ENCODE measurements around the gene MINDY3. TPM values are rescaled to one million over a fixed set of nuclear protein-coding genes. Genes with fewer than 3 reads are reported as not detected.
"Not testable (repeated sequence)": the region's sequence is repeated elsewhere in the genome, so short reads cannot be mapped to it uniquely, and the experiment has no call there.

The MINDY3 gene
- polyA plus RNA-seq, 1 donor: 28.9 TPM

DNA sequence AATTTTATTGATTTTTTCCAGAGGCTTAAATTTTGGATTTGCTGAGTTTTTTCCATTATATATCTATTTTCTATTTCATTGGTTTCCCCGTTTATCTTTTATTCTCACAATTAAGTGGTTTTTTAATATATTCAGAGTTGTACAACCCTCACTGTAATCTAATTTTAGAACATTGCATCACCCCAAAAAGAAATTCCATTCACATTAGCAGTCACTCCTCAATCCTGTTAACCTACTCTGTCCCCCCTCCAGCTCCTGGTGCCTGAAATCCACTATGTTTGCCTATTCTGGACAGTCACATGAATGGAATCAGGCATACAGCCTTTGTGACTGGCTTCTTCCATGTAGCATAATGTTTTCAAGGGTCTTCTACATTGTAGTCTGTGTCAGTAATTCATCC lies 84.8 kb downstream of the MINDY3 start:
- DNase-seq: no peak

DNA sequence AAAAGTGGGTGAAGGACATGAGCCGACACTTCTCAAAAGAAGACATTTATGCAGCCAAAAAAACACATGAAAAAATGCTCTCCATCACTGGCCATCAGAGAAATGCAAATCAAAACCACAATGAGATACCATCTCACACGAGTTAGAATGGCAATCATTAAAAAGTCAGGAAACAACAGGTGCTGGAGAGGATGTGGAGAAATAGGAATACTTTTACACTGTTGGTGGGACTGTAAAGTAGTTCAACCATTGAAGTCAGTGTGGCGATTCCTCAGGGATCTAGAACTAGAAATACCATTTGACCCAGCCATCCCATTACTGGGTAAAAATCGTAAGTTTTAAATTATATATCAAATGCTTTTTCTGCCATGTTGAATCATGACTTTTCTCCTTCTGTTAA lies 85.8 kb downstream of the MINDY3 start:
- not testable (repeated sequence) for DNase-seq

DNA sequence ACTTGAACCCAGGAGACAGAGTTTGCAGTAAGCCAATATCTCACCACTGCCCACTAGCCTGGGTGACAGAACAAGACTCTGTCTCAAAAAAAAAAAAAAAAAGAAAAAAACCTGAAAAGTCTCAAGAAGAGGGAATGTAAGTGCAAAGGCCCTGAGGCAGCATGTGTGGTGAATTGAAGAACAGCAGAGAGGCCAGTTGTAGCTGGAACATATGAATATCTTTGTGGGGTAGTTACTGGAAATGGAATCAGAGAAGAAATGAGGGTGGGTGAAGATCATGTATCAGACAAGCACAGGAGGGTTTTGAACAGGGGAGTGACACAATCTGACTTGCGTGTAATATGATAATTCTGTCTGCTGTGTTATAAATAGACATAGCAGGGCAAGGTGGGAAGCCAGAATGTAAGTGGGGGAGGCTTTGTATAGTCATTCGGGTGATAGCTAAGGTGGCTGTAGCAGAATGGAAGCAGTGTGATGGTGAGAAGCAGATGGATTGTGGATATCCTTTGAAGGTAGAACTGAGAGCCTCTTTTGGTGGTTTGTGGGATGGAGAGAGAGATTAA lies 95.3 kb downstream of the MINDY3 start:
- no peak for DNase-seq

DNA sequence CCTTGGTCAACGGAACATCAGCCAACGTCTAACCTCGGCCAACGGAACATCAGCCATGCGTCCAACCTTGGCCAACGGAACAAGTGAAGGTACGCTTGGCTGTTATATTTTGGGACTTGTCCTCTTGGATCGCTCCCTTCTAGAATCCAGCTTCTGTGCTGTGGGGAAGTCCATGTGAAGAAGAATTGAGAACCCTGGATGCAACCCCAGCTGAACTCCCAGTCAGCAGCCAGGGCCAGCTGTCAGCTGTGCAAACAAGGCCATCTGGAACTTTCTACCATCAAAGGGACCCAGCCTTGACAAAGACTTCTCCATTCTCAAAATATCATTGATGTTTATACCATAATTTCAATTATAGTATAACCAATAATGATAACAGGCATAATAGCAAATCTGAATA lies 97.3 kb downstream of the MINDY3 start:
- no peak for DNase-seq

DNA sequence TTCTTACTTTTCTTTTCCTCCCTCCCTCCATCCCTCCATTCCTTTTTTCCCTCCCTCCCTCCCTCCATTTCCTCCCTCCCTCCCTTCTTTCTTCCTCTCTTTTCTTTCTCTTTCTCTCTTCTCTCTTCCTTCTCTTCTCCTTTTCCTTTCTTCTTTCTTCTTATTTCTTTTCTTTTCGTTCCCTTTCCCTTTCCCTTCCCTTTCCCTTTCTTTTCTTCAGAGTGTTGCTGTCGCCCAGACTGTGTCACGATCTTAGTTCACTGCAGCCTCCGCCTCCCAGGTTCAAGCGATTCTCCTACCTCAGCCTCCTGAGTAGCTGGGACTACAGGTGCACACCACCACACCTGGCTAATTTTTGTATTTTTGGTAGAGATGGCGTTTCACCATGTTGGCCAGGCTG lies 98.1 kb downstream of the MINDY3 start:
- not testable (repeated sequence) for DNase-seq

DNA sequence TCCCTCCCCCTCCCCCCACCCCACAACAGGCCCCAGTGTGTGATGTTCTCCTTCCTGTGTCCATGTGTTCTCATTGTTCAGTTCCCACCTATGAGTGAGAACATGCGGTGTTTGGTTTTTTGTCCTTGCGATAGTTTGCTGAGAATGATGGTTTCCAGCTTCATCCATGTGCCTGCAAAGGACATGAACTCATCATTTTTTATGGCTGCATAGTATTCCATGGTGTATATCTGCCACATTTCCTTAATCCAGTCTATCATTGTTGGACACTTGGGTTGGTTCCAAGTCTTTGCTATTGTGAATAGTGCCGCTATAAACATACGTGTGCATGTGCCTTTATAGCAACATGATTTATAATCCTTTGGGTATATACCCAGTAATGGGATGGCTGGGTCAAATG lies 99.1 kb downstream of the MINDY3 start:
- not testable (repeated sequence) for DNase-seq

DNA sequence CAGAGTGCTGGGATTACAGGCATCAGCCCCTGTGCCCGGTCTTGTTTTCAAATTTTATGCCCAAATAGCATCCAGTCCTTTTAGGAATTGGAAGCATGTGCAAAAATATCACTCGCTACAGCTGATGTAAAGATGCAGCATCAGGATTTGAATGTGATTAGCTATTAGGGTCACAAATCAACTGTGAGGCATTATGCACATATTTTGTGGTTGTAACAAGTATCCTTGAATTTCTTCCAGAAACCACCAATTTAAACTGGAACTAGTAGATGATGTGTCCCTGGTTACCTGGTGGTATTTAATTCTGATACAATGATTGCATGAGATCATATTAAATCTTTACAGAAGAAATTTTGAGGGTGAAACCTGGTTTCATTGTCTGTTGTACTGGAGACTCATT lies 99.6 kb downstream of the MINDY3 start:
- no peak for DNase-seq

DNA sequence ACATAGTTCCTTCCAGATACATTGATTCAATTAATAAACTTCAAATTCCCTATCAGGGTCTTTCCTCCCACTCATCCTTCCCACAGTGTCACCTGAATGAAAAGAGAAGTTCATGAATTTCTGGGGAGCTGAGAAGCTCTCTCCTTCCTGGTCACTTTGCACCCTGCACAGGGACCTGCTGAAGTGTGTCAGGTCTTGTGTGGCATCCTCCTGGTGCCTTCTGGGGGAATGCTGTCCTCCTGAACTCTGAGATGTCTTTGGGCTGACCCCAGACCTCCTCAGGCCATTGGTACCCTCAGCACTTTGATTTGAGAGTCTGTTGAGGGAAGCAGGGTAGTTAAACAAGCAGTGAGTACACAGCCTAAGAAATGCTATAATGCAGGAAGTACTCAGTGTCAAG lies 101.0 kb downstream of the MINDY3 start:
- DNase-seq: no peak

DNA sequence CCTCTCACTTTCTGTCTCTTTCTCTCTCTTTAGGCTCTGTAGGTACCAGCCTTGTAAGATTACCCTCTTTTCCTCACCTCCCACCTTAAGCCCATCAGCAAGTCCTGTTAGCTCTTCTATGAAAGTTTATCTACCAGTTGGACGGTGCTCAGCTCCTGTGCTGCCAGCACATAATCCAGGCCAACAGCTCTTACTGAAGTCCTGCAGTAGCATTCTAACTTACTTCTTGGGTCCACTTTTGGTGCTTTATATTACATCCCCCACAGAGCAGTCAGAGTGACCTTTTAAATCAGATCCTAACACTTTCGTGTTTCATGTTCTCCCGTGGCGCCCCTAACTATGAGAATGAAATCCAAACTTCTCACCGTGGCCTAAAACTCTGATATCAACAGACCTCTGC lies 101.7 kb downstream of the MINDY3 start:
- DNase-seq: no peak

DNA sequence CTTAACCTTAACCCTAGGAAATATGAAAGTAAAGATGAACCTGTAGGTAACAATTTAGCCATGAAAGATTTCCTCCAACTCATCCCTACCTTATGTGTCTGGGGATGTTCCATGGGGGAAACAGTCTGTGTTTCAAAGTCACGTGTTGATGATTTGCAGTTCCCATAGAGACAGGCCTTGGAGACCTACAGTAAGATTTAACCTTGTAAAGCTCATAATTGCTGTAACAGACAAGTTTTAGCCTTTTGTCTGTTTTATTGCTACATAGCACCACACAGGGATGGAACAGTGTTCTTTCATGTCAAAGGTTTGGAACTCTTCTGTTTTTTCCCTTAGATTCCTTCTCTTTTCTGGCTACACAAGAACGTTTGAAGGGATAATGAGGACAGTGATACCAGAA lies 105.4 kb downstream of the MINDY3 start:
- no peak for DNase-seq

DNA sequence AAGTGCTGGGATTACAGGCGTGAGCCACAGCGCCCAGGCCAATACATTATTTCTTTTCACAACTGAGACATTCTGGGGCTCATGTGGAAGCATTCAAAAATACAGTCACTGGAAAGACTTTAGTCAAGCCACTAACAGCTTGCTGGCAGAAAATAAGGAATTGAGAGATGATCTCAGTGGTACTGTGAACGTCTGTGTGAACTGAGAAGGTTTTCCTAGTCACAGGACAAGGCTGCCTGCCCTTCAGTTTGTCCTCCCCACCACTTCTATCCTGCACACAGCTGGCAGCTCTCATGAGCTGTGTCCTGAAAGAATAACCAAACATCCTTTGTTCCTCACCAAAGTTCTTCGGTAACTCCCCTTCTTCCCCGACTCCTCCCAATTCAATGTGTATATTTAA lies 109.3 kb downstream of the MINDY3 start:
- no peak for DNase-seq

DNA sequence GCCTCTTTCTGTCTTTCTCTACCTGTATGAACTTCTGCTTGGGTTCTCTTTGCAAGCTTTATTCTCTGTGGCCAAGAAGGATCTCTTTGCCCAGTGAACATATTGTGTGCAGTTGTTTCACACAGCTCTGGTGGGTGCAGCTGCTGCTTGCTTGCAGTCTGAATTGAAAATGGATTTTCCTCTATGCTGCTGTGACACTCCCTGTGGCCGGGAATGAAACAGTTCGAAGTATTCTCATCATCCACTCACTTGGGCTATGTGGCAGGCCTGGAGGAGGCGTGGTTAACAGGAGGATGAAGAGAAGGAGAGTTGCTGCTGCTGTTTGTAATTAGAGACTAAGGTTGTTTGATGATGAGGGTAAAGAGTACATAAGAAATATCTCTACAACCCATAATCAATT lies 112.2 kb downstream of the MINDY3 start:
- no peak for DNase-seq

DNA sequence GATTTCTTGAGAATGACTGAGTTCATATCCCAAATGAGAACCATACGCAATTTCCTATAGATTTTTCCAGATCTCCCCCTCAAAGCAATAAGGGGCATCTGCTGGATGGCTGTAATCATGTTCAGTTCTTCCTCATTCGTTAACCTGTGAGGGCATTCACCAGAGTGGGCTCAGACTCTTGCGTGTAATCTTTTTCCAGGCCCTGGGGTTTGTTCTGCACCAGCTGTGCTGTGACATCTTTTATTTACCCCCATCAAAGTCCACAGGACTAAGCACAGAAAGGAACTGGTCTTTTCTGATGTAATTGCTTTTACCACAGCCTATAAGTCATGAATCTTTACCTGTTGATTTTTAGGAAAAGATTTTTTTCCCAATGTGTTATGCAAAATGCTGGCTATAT lies 112.7 kb downstream of the MINDY3 start:
- DNase-seq: no peak

DNA sequence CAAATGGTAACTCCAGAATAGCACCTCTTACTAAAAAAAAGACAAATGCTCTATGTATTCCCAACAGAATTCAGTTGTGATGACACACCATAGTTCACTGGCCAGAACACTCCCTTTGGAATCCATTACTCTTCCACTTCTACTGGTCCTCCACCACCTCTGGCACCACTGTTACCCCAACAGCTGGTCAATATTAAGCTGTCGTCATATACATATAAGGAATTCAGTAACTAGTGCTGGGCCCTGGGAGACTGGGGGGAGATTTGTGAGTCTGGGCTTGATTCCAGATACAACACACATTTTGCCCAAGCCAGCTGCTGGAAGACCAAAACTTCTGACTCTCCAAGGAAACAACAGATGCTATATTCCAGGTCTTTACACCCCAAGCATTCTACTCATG lies 114.6 kb downstream of the MINDY3 start:
- DNase-seq: peak; percentile 61

DNA sequence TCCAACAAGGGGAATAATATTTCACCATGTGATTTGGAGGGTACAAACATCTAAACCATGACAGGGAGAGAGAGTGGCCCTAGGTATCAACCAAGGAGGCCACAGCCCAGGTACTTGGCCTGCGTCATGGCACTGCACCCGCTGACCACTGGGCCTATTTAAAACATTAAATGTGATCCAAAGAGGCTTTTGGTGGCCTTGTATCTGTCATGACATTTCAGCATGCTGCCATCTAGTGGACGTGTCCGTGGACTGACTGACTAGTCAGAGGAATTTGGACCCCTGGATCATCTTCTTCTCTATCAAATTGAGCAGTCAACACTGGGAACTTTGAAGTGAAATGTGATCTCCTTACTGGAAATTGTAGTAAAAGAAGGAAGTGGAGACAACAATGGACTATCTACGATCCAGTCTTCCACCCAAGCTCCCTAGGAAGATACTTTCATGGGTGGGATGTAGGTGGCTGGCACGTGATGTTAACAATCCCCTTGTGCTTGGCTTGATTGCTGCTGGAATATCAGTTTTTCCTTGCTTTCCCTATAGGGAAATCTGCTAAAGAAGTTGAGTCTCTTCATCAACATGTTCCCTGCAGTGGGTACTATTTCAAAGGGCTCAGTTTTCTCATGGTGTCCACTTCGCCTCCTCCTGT lies 116.0 kb downstream of the MINDY3 start:
- no peak for DNase-seq

DNA sequence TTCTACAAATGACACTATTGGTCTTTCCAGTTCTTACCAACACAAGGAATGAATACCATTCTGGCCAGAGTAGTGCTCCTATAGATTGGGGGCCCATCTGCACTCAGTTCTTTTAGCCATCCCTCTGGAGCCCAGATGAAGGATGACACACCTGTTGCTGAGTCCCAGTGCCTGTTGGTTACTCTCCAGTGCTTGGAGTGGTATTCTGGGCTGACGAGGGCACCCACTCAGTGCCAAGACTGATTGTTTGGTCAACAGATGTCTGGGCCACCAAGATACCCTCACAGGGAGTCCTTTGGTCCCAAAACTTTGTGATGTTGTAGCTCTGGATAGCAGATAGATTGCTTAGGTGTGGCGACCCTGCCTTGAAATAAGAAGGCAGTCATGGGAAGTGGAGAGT lies 116.9 kb downstream of the MINDY3 start:
- no peak for DNase-seq

DNA sequence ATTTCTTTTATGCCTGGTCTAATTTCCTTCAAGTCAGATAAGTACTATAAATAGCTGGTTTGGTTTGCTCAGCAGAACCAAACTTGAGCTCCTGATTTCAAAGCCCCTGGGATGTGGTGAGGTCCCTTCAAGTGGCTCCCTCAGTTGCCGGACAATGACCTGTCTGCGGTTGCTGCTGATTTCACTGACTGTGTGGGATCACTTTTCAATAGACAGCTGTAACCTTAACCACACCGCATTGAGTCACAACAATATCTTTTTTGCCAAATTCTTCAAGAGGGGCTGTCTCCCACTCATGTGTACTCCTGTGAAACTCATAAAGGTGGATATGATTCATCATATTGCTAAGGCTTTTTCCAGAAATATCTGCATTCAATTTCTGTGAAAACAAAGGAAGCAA lies 117.5 kb downstream of the MINDY3 start:
- no peak for DNase-seq

DNA sequence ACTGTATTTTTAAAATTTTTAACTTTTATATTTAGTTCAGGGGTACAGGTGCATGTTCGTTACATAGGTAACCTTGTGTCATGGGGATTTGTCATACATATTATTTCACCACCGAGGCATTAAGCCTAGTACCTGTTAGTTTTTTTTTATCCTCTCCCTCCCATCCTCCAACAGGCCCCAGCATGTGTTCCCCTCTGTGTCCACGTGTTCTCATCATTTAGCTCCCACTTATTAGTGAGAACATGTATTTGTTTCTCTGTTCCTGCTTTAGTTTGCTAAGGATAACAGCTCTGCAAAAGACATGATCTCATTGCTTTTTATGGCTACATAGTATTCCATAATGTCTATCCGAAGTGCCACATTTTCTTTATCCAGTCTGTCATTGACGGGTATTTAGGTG lies 118.2 kb downstream of the MINDY3 start:
- no peak for DNase-seq

DNA sequence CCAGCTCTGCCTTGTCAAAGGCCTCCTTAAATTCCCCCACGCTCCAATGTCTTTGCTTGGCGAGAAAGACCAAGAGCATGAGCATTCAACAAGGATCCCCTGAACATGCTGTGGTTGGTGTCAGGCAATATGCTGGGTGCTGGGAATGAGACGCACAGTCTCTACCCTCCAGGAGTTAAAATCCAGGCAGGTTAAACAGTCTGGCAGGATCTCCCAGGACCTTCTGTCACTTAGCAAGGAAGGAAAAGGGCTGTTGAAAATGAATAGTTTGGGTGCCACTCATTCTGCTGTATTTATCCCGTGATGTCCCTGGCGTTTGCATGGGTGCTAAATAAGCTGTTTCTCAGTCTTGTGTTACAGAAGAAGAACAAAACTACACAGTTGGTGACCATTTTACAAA lies 118.7 kb downstream of the MINDY3 start:
- no peak for DNase-seq

DNA sequence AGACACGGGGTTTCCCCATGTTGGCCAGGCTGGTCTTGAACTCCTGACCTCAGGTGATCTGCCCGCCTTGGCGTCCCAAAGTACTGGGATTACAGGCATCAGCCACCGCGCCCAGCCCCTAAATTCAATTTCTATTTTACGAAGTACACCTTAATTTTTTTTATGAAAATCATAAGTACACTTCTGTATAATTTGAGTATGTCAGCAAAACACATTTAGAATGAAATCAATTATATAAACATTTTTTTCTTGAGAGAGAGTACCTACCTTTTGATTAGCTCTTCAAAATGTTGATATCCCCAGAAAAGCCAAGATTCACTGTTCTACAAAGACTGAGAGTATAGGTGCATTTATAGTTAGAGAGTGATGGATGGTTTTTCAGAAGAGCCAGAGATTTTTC lies 120.0 kb downstream of the MINDY3 start:
- no peak for DNase-seq

DNA sequence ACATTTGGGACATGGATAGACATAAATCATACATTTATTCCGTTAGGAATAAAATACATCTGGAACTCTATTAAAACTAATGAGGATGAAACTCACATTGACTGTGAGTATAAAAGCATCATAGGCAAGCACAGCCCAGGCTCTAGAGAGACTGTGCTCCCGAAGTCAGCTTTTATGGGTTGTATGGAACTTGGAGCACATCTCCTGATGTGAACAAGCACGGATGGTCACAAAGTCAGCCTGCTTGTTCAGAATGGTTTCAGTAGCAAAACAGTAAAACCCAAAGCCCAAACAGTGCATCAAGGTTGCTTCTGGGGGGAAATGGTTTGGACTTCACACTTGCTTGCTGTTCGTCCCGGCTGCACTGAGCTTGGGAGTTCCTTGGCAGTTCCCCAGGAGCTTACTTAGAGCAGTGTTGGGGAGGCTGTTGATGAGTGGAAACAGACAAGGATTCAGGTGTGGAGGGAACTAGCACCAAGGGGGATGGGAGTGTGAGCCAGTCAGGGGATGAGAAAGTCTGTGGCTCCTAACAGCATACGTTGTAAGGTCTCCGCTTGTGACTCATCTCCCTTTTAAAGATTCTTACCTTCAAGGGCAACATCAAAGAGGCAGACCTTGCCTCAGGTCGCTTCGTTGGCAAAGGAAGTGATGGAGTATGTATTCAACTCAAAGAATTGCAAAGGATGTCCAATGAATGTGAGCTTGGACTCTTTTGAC lies 120.9 kb downstream of the MINDY3 start:
- no peak for DNase-seq

DNA sequence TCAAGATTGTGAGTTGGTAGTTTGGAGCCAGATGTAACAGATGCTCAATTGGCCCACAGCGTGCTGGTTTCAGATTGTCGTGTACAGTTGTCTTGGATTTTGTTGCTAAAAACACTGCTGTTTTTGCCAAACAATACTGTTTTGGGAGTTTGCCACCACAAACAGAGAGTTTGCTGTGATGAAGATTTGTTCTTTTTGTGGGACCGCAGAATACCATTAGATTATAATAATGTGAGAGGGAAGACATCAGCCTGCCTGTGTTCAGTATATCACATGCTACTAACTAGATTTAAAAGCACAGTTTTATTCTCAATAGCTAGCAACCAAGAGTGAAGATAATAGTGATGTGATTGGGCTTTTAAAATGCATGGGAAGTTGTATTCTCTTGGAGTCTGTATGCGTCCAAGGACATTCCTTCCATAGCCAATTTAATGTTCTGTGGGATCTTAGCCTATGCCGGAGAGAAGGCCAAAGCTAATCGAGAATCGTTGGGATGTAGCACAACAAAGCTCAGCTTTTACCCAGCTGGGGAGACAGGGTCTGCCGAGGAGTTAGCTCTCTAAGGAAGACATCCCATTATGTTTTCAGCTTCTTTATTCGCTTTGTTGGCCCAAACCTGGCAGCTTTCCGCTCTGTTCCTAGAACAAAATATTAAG lies 121.9 kb downstream of the MINDY3 start:
- DNase-seq: peak; percentile 90

DNA sequence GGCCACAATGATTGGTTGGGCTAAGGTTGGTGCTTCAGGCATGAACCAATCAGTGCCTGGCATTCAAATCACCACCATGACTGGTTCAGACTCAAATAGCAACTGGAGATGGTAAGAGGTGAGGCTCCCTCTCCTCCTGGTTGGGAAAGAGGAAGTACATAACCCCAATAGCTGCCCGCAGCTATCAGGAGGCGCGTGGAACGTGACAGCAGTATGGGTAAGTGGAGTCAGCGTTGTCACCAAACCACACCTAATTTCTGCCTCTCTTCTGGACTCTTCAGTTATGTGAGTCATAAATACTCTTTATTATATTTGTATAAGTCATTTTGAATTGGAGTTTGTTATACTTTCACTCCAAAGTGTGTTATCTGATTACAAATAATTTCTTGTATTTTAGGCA lies 122.7 kb downstream of the MINDY3 start:
- no peak for DNase-seq

DNA sequence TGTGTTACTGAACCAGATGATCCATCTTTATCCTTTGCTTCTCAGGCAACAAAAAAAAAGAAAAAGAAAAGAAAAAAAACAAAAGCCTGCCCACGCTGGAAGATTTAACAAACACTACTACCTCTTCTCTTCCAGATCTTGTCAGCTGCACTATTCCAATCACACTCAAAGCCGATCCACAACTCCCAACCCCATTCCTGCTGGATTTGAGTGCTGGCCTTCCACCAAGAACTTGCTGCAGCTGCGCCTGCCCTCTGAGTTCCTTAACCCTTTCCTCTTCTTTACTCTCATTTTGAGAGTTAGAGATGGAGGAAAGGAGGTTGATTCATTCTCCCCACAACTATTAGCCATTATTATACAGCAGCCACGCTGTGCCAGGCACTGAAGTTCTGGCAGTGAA lies 124.5 kb downstream of the MINDY3 start:
- DNase-seq: peak; percentile 85

Data from hindlimb muscle (tissue), 1 donor.